ENCODE measurements around the gene PBX2.
"Not testable (repeated sequence)": the region's sequence is repeated elsewhere in the genome, so short reads cannot be mapped to it uniquely, and the experiment has no call there.

The PBX2 gene

GRCh38 chr6:32187725-32188380, 2.1 kb downstream of the PBX2 start:
- DNase-seq (ENCODE audit: low spot score): not testable (repeated sequence)

- DNase-seq (ENCODE audit: low spot score): no peak
Measured at GRCh38 chr6:32187009-32187709, 2.8 kb downstream of the PBX2 start.

- DNase-seq (ENCODE audit: low spot score): not testable (repeated sequence)
Measured at GRCh38 chr6:32186151-32186840, 3.7 kb downstream of the PBX2 start.

DNA sequence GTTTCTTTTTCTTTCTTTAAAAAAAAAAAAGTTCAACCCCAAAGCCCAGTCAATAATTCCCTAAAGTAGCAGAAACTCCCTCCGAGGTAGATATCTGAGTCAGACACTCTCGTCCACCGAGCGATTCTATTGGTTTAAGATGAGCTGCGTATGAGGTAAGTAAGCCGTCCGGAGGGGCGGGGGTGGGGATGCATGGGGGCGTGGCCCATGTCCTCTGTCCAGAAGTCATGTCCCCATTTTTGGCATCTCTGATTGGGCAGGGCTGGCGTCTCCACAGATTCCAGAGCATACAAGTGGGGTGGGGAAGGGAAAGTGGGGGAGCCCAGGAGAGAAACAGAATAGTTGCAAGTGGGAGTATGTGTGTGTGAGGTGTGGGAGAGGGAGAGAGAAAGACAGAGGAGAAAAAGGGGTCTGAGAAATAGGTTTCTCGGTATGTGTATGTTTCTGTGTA, 4.3 kb downstream of the PBX2 start:
- not testable (repeated sequence) for DNase-seq (ENCODE audit: low spot score)

- no peak for DNase-seq (ENCODE audit: low spot score)
Measured at GRCh38 chr6:32184084-32184640, 5.8 kb downstream of the PBX2 start, which contains the start of gene AGER. AGER (minus strand) TSS chr6:32184253; CDS start chr6:32184222, 31 bp downstream.

DNA sequence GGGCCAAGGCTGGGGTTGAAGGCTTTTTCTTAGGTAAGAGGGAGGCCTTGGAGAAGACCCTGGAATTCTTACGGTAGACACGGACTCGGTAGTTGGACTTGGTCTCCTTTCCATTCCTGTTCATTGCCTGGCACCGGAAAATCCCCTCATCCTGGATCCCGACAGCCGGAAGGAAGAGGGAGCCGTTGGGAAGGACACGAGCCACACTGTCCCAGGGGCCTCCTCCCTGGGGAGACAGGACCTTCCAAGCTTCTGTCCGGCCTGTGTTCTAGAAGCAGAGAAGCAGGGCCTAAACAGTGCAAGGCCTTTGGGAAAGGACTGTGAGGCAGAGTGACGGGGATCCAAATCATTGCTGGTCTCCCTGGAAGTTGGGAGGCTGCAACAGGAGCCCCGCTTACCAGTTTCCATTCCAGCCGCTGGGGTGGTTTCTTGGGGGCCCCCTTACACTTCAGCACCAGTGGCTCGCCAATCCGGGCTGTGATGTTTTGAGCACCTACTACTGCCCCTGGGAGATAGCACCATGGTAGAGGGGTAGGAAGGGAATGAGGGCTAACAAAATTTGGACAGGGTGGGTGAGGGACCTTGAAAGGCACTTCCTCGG, 6.4 kb downstream of the PBX2 start:
- DNase-seq (ENCODE audit: low spot score): no peak

GRCh38 chr6:32183030-32183429, 7.0 kb downstream of the PBX2 start:
- no peak for DNase-seq (ENCODE audit: low spot score)

DNA sequence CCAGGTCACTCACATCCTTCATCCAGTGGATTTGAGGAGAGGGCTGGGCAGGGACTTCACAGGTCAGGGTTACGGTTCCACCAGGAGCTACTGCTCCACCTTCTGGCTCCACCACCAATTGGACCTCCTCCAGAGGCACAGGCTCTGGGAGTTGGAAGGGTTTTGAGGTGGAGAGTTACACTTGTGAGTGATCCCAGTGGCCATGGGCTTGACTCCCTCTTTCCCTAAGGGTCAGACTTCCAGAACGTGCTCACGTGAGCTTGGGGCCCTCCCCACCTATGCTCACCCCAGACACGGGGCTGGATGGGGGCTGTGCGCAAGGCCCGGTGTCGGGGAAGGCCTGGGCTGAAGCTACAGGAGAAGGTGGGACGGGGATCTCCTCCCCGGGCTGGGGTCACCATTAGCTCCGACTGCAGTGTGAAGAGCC, 7.4 kb downstream of the PBX2 start:
- DNase-seq (ENCODE audit: low spot score): no peak

GRCh38 chr6:32181915-32182529, 8.0 kb downstream of the PBX2 start:
- DNase-seq (ENCODE audit: low spot score): no peak

GRCh38 chr6:32181148-32181702, 8.8 kb downstream of the PBX2 start:
- no peak for DNase-seq (ENCODE audit: low spot score)

DNA sequence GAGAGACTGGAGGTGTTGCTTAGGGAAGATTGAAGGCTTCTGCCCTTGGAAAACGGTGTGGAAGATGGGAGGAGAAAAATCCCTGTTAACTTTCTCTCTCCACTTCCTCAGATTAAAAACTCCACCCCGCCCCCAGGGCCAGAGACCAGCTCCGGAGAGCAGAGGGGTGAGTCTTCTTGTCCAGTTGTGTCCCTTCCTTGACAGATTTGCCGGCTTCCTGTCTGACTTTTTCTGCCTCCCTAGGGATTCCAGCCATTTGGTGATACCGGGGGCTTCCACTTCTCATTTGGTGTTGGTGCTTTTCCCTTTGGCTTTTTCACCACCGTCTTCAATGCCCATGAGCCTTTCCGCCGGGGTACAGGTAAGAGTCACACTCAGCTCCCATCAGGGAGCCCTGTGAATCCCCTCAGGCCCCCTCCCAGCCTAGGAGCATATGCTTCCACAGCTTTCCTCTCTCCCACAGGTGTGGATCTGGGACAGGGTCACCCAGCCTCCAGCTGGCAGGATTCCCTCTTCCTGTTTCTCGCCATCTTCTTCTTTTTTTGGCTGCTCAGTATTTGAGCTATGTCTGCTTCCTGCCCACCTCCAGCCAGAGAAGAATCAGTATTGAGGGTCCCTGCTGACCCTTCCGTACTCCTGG, 10.1 kb downstream of the PBX2 start:
- no peak for DNase-seq (ENCODE audit: low spot score)

- no peak for DNase-seq (ENCODE audit: low spot score)
Measured at GRCh38 chr6:32178547-32179440, 11.2 kb downstream of the PBX2 start.

- peak; percentile 99 for DNase-seq (ENCODE audit: low spot score)
Measured at GRCh38 chr6:32177788-32178546, 12.0 kb downstream of the PBX2 start, which contains the start of gene RNF5. RNF5 (plus strand) TSS chr6:32178405; CDS start chr6:32178512, 107 bp downstream.

DNA sequence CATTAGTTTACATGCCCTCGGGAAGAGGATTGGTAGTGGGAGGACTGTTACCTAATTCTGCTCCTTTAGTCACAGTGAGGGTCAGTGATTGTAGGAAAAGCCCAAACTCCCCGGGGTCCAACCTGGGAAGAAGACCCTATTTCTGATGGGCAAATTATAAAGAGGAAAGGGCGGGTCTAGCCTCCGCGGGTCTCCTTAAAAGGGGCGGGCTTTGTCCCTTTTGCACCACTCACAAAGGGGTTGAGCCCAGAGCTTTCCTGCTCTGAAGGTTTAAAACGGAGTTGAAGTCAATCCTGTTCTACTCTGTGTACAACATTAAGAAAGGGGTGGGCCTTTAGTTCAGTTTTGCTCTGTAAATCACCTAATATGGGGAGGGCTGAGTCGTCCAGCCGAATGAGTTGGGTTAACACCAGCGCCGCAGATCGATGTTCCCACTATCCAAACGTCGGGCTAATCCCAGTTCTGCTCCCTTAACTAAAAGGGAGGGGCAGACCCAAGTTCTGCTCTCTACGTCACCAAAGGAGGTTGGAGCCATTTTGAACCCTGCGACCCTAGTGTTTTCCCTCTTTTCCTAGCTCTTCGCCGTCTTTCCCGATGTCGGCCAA, 12.7 kb downstream of the PBX2 start:
- DNase-seq (ENCODE audit: low spot score): no peak

DNA sequence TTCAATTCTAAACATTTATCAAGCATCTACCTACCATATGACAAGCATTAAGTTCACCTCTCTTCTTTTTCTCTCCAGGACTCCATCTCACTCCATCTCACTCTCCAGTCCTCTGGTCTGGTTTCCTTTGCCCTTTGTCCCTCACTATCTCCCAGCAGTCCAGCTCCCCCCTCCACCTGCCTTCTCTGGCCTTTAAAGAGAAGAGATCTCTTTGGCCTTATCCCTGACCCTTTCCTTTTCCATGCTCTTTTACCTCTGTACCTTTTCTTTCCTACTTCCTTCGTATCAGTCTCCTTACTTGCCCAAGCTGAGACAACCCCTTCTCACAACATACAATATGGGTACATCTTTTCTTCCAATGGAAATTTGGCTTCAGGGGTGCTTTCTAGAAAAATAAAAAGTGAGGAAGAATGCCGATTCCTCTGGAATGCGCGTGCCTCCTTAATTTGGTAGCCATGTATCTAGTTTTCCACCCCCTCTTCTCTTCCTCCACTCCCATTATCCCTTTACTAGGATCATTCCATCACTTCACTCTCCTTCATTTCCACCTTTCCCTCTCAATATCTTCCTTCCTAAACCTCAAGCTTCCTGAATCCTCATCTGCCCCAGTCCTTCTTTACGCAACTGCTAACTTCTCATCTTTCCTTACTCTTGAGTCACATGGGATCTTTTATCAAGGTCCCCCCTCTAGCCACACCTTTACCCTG, 13.4 kb downstream of the PBX2 start:
- peak; percentile 38 for DNase-seq (ENCODE audit: low spot score)

GRCh38 chr6:32175711-32176475, 14.1 kb downstream of the PBX2 start, which contains the start of gene AGPAT1:
AGPAT1 (minus strand) TSS chr6:32176084; CDS start chr6:32171496, 4,588 bp downstream.
- DNase-seq (ENCODE audit: low spot score): peak; percentile 96

- no peak for DNase-seq (ENCODE audit: low spot score)
Measured at GRCh38 chr6:32175322-32175710, 14.7 kb downstream of the PBX2 start.

Data from LoVo (cell line).